Ovary (tissue), 3 donors: ENCODE measurements around the gene CPNE1.

Experiments used
- POLR2A ChIP-seq: fragments of 450-650 bp; IDR thresholded peaks from one replicate; pipeline ENCODE4 v1.6.1; 2017; ENCODE audit warnings: antibody characterized with exemption, mild to moderate bottlenecking, moderate library complexity
- TF ChIP-seq, protein P1 (sequence below), 3 donors: fragments of 450-650 bp in 2 of 3; fragments of 200-600 bp in 1 of 3; IDR thresholded peaks; one replicate each; pipeline versions ENCODE4 v1.5.1 to v1.8.0; 2016 to 2022; ENCODE audit warnings: antibody characterized with exemption in 3 of 3, mild to moderate bottlenecking in 1 of 3
- donor health status: DM: no; HTN: no; CAD: no.

- TF ChIP-seq POLR2A: no peak
- TF ChIP-seq, protein P1, sequence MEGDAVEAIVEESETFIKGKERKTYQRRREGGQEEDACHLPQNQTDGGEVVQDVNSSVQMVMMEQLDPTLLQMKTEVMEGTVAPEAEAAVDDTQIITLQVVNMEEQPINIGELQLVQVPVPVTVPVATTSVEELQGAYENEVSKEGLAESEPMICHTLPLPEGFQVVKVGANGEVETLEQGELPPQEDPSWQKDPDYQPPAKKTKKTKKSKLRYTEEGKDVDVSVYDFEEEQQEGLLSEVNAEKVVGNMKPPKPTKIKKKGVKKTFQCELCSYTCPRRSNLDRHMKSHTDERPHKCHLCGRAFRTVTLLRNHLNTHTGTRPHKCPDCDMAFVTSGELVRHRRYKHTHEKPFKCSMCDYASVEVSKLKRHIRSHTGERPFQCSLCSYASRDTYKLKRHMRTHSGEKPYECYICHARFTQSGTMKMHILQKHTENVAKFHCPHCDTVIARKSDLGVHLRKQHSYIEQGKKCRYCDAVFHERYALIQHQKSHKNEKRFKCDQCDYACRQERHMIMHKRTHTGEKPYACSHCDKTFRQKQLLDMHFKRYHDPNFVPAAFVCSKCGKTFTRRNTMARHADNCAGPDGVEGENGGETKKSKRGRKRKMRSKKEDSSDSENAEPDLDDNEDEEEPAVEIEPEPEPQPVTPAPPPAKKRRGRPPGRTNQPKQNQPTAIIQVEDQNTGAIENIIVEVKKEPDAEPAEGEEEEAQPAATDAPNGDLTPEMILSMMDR (IDR thresholded peaks at IDR 0.05): no peak
Measured at GRCh38 chr20:35599776-35600120, 65.0 kb downstream of the CPNE1 start.
